ENCODE measurements around the gene LIN7A.

Gene LIN7A

DNA sequence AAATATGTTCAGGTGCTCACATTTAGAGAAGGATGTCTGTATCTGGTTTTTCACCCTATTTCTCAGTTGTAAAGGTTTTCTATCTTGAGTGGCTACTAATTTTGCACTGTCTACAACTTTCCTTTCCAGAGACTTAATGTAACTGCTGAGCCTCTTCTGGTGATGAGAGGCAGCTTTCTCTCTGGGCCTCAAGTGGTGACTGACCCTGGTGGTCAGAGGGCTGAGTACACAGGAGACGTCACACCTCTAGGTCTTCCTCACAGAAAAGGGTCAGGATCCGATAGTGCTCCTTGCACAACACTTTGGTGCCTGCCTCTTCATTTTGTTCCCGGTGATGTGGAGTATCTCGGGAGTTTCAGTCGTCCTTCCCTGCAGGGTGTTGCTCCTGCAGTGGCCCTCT lies 76.8 kb downstream of the LIN7A start:
- in situ Hi-C loops (cut with HindIII; ENCODE audit: low sequenced_read_pairs) = no loop called here

GRCh38 chr12:80860206-80860605 lies 77.5 kb downstream of the LIN7A start:
- in situ Hi-C loops (cut with HindIII; ENCODE audit: low sequenced_read_pairs) = no loop called here

- in situ Hi-C loops (cut with HindIII; ENCODE audit: low sequenced_read_pairs) = no loop called here
Measured at GRCh38 chr12:80858356-80858755, 79.4 kb downstream of the LIN7A start.

DNA sequence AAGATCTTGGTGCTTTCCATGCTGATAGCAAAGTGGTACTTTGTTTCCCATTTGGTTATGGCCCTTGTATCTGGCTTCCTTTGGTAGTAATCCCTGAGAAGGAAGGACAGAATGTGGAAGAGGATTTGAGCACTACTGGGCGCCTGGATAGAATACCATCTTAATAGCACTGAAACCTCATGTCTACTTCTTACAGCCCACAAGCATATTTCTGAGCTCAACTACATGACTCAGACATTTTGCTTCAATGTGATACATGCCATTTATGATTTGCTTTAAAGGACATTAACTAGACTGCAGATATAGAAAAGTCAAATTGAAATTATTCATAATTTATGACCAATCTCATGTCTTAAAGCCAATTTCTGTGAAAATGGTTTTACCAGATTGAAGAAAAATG lies 80.4 kb downstream of the LIN7A start:
- in situ Hi-C loops (cut with HindIII; ENCODE audit: low sequenced_read_pairs) = no loop called here

GRCh38 chr12:80849337-80849736 lies 88.4 kb downstream of the LIN7A start:
- in situ Hi-C loops (cut with HindIII; ENCODE audit: low sequenced_read_pairs) = no loop called here

- in situ Hi-C loops (cut with HindIII; ENCODE audit: low sequenced_read_pairs) = no loop called here
Measured at GRCh38 chr12:80848858-80849257, 88.9 kb downstream of the LIN7A start.

- in situ Hi-C loops (cut with HindIII; ENCODE audit: low sequenced_read_pairs) = no loop called here
Measured at GRCh38 chr12:80847575-80847974, 90.2 kb downstream of the LIN7A start.

DNA sequence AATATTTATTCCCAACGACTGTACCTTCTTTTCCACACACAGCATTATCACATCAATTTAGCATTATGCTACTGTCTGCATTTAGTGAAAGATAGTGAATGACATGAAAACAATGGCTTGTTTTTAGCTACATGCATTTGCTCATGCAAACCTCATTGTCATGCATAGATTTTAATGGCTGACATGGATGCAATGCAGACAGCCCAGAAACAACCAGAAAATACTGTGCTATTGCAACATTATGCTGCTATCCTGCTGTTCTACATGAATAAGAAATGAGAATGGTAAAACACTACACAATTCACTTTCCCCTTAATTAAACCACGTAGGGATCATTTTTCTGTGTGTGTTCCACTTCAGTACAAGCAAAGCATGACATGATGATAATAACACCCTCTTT lies 90.8 kb downstream of the LIN7A start:
- in situ Hi-C loops (cut with HindIII; ENCODE audit: low sequenced_read_pairs) = no loop called here

DNA sequence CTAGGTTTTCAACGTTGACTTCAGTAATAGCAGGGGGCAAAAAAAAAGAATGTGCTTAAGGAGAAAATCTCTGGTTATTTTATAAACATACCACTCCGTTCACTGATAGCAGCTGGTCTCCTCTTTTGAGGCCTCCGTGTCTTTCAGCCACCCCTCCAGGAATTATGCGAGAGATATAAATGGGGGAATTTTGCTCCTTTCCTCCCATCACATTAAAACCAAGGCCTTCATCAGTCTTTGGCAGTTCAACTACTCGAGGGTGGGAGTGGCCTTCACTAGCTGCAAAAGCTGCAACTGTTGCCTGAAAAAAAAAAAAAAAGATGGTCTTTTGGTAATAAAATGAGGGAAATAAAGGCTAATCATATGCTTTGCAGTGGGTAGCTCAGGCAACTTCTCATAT lies 92.1 kb downstream of the LIN7A start:
- in situ Hi-C loops (cut with HindIII; ENCODE audit: low sequenced_read_pairs) = no loop called here

DNA sequence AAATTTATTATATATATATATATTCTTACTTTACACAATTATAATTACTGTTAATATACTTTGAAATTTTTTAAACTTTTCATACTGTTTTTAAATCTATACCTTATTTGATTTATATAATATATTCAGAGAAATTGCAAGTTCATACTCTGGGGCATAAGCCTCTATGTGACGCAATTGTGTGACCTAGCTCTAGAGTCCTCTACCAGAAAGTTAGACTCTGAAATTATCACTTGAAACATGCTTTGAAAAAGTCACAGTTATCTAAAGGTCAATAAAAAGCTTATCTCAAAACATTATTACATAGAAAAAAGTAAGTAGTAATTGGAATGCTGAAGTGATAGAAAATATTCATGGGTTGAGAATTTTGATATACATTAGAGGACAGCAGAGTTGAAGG lies 93.8 kb downstream of the LIN7A start:
- in situ Hi-C loops (cut with HindIII; ENCODE audit: low sequenced_read_pairs) = no loop called here

DNA sequence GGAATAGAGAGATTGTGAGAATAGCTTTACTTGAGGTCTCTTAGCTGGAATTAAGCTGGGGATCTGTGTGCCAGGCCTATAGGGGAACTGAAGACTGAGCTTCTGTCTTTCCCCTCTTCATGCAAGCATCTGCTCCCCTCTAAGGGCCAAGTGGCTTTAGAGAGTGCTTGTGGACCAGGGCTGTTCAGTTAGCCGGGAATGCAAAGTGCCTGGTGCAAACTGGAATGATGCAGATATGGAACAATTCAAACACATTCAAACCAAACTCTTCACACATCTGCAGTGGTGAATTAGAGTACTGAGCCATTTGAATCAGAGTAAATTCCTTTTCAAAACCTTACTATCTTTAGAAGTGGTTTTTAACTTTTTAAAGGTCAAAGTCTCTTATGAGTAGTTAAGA lies 99.0 kb downstream of the LIN7A start:
- in situ Hi-C loops (cut with HindIII; ENCODE audit: low sequenced_read_pairs) = no loop called here

GRCh38 chr12:80838024-80838658 lies 99.6 kb downstream of the LIN7A start:
- in situ Hi-C loops (cut with HindIII; ENCODE audit: low sequenced_read_pairs) = no loop called here

GRCh38 chr12:80837342-80837978 lies 100.3 kb downstream of the LIN7A start:
- in situ Hi-C loops (cut with HindIII; ENCODE audit: low sequenced_read_pairs) = no loop called here

GRCh38 chr12:80834724-80835123 lies 103.0 kb downstream of the LIN7A start:
- in situ Hi-C loops (cut with HindIII; ENCODE audit: low sequenced_read_pairs) = no loop called here

GRCh38 chr12:80830533-80831088 lies 107.1 kb downstream of the LIN7A start:
- in situ Hi-C loops (cut with HindIII; ENCODE audit: low sequenced_read_pairs) = no loop called here

DNA sequence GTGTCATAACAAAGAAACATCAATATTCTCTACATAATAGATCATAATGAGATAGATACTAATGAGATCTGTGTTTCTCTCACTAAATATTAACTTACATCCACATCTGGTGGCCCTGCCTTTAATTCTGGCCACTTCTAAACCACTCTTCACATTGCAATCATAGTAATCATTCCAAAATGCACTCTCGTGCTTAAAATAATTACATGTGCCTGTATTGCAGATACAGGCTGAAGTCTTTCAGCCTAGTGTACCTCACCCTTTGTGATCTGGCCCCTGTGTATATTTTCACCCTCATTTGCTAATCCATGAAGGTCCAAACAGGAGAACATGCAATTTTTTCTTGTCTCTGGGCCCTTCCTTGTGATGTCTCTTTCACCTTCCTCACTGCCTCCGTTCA lies 108.0 kb downstream of the LIN7A start:
- in situ Hi-C loops (cut with HindIII; ENCODE audit: low sequenced_read_pairs) = no loop called here

- in situ Hi-C loops (cut with HindIII; ENCODE audit: low sequenced_read_pairs) = no loop called here
Measured at GRCh38 chr12:80825506-80825905, 112.2 kb downstream of the LIN7A start.

- in situ Hi-C loops (cut with HindIII; ENCODE audit: low sequenced_read_pairs) = no loop called here
Measured at GRCh38 chr12:80823393-80823792, 114.3 kb downstream of the LIN7A start.

GRCh38 chr12:80821513-80822000 lies 116.2 kb downstream of the LIN7A start:
- in situ Hi-C loops (cut with HindIII; ENCODE audit: low sequenced_read_pairs) = no loop called here

GRCh38 chr12:80818878-80819277 lies 118.9 kb downstream of the LIN7A start:
- in situ Hi-C loops (cut with HindIII; ENCODE audit: low sequenced_read_pairs) = no loop called here

DNA sequence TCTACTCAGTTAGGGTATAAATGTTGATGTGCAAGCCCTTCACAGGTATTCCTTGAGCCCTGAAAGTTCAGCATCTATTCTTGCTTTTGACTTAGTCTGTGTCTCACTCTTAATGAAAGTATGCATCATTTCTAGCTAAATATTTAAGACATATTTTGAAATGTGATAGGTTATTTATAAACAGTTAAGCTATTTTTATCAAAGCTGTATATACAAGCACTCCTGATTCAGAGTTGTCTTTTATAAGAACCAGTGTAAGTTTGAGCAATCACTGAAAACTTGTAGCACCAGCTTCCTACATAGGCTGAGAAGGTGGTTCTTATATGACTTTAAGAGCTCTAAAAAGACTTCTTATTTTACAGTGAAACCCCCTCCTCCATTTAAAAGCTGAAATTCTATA lies 122.4 kb downstream of the LIN7A start:
- in situ Hi-C loops (cut with HindIII; ENCODE audit: low sequenced_read_pairs) = no loop called here

DNA sequence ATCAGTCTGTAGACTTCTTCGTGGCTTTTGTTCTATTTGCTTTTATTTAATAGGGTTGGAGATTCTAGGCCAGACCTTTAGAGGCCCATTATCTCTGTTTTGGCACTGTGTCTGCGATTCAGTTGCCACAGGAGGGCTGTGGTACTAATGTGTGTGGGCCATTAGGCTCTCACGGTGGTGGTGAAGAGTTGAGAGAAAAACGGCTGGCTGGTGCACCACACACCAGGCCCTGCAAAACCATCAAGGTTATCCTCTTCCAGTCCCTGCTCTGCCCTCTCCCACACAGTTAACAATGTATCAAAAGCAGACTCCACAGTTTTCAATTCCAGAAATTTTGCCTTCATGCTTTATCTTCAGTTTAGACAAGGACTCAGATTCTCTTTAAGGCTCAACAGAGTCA lies 123.3 kb downstream of the LIN7A start:
- in situ Hi-C loops (cut with HindIII; ENCODE audit: low sequenced_read_pairs) = no loop called here
